CMK (cell line): Measurements from ENCODE around the gene UBXN10.
"Not testable (repeated sequence)": the region's sequence is repeated elsewhere in the genome, so short reads cannot be mapped to it uniquely, and the experiment has no call there.

Source experiments
- DNase-seq: peaks from one replicate; pipeline ENCODE4 v3.0.0-alpha.2; 2010; ENCODE audit warnings: low read depth

Gene UBXN10

GRCh38 chr1:20200966-20201365, 15.1 kb downstream of the UBXN10 start:
- DNase-seq = no peak

- no peak for DNase-seq
Observed at GRCh38 chr1:20202166-20202565, 16.3 kb downstream of the UBXN10 start.

GRCh38 chr1:20207546-20207945, 21.6 kb downstream of the UBXN10 start:
- DNase-seq = no peak

- no peak for DNase-seq
Observed at GRCh38 chr1:20209471-20209870, 23.6 kb downstream of the UBXN10 start.

- DNase-seq = no peak
Observed at GRCh38 chr1:20210736-20211460, 25.0 kb downstream of the UBXN10 start.

- DNase-seq = no peak
Observed at GRCh38 chr1:20211511-20211931, 25.6 kb downstream of the UBXN10 start.

GRCh38 chr1:20212085-20212684, 26.3 kb downstream of the UBXN10 start:
- DNase-seq = no peak

- DNase-seq = no peak
Observed at GRCh38 chr1:20212685-20213331, 26.9 kb downstream of the UBXN10 start.

- DNase-seq = no peak
Observed at GRCh38 chr1:20215716-20216115, 29.8 kb downstream of the UBXN10 start.

- DNase-seq = no peak
Observed at GRCh38 chr1:20216574-20216973, 30.7 kb downstream of the UBXN10 start.

- DNase-seq = not testable (repeated sequence)
Observed at GRCh38 chr1:20219053-20219452, 33.2 kb downstream of the UBXN10 start.

GRCh38 chr1:20220036-20220435, 34.1 kb downstream of the UBXN10 start:
- DNase-seq = no peak

- DNase-seq = no peak
Observed at GRCh38 chr1:20223106-20223505, 37.2 kb downstream of the UBXN10 start.

GRCh38 chr1:20223551-20224419, 37.9 kb downstream of the UBXN10 start:
- no peak for DNase-seq

GRCh38 chr1:20224546-20224945, 38.6 kb downstream of the UBXN10 start:
- no peak for DNase-seq

- no peak for DNase-seq
Observed at GRCh38 chr1:20227704-20228103, 41.8 kb downstream of the UBXN10 start.

GRCh38 chr1:20228314-20228825, 42.5 kb downstream of the UBXN10 start:
- DNase-seq = no peak

GRCh38 chr1:20229171-20229570, 43.3 kb downstream of the UBXN10 start:
- no peak for DNase-seq

- not testable (repeated sequence) for DNase-seq
Observed at GRCh38 chr1:20232564-20232963, 46.7 kb downstream of the UBXN10 start.

GRCh38 chr1:20233394-20233793, 47.5 kb downstream of the UBXN10 start:
- no peak for DNase-seq

- no peak for DNase-seq
Observed at GRCh38 chr1:20233866-20234265, 48.0 kb downstream of the UBXN10 start.
